ENCODE measurements around the gene DDR1.
A peak's percentile ranks its signal among the peaks of the same experiment; 100 is the strongest.

Gene DDR1

DNA sequence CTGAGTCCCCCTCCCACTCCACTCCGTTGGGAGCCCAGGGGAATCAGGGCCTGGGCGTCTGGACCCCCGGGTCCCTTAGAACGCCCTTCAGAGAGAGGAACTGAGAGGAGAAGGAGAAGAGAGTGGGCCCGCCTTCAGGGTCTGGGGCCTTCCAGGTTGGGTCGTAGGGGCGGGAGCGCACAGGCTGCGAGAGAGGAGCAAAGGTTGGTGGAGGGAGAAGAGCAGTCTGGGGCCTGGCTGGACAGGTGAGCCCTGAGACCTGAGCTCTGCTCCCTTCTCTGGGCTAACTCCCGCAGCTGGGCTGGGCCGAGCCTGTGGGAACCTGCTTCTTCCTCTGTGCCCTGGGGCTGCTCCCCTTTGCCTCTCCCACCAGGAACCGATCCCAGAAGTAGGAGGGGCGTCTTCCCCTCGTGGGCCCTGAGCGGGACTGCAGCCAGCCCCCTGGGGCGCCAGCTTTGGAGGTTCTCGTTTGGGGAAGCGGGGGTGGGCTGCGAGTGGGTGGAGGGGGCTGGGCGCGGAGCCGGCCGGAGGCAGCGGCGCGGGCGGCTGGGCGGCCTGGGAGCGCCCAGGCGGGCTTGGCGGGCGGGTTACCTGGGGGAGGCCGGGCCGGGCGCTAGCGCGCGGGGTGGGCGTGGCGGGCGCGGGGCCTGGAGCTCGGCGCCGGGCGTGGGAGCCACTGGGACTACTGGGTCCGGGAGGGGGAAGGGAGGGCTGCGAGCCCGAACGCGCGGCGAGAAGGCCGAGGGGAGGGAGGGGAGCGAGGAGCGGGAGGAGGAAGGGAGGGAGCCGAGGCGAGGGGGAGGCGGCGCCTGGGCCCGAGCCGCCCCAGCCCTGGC lies at the start of gene DDR1:
TSS of gene DDR1 (plus strand) at position 835 of the 836 bp plus-strand sequence. CDS start 4,211 bp downstream, outside the sequence.
- TF ChIP-seq ELF4 (IDR thresholded peaks at IDR 0.05) (no peak), ZNF384 (IDR thresholded peaks at IDR 0.05) (no peak), SUZ12 (IDR thresholded peaks at IDR 0.05) (no peak), HDGF (IDR thresholded peaks at IDR 0.05; ENCODE audit: borderline replicate concordance) (no peak), BHLHE40 (IDR thresholded peaks at IDR 0.05; ENCODE audit: borderline replicate concordance) (no peak), NFRKB (IDR thresholded peaks at IDR 0.05) (no peak), SP1 (IDR thresholded peaks at IDR 0.05) (no peak), PKNOX1 (IDR thresholded peaks at IDR 0.05) (no peak), FOXK2 (IDR thresholded peaks at IDR 0.05) (no peak), LEF1 (IDR thresholded peaks at IDR 0.05; ENCODE audit: borderline replicate concordance) (no peak), FOXA1 (IDR thresholded peaks at IDR 0.05) (no peak), FOXM1 (IDR thresholded peaks at IDR 0.05; ENCODE audit: borderline replicate concordance) (no peak), TARDBP (IDR thresholded peaks at IDR 0.05) (no peak), ARNT (IDR thresholded peaks at IDR 0.05) (no peak), L3MBTL2 (conservative IDR thresholded peaks at IDR 0.05) (no peak), CTBP1 (IDR thresholded peaks at IDR 0.05; ENCODE audit: borderline replicate concordance) (no peak)
- peak; percentile 61 for DNase-seq (ENCODE audit: extremely low spot score)
- ChIA-PET CTCF (interaction anchor here (0.9 to 1.6 kb wide), 4 partner anchors 54 to 212 kb away, joined by 3 to 5 read pairs (median 4); partner anchors contain the start of gene DHX16), POLR2A (interaction anchor here (0.7 to 2.1 kb wide), 9 partner anchors 20 to 268 kb away, joined by 3 to 10 read pairs (median 4); partner anchors contain the start of genes GTF2H4 and VARS2)

DNA sequence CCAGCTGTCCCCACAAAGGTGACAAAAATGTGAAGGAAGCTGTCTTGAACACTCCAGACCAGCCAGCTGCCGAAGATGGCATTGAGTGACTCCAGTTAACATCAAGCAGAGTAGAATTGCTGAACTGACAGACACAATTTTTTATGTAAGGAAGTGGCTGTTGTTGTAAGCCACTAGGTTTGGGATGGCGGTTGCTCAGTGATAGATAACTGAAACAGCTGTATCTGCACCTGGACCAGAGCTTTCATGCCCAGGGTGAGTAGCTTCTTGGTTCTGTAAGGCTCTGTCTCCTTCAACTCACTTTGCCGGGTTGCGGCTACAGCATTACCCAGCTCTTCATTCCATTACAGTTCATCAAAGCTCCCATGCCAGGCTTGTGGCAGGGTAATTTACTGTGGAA lies 49.7 kb upstream of the DDR1 start:
- POLR2A ChIA-PET = interaction anchor here (0.8 kb wide), 1 partner anchor 252 kb away, joined by 3 read pairs; no protein-coding TSS in a partner anchor
- TF ChIP-seq FOXA1 (IDR thresholded peaks at IDR 0.05) (no peak), PKNOX1 (IDR thresholded peaks at IDR 0.05) (no peak), ELF4 (IDR thresholded peaks at IDR 0.05) (no peak), SUZ12 (IDR thresholded peaks at IDR 0.05) (no peak), CTBP1 (IDR thresholded peaks at IDR 0.05; ENCODE audit: borderline replicate concordance) (no peak), NFRKB (IDR thresholded peaks at IDR 0.05) (no peak), LEF1 (IDR thresholded peaks at IDR 0.05; ENCODE audit: borderline replicate concordance) (no peak), ARNT (IDR thresholded peaks at IDR 0.05) (no peak), BHLHE40 (IDR thresholded peaks at IDR 0.05; ENCODE audit: borderline replicate concordance) (no peak), ZNF384 (IDR thresholded peaks at IDR 0.05) (no peak), FOXK2 (IDR thresholded peaks at IDR 0.05) (no peak), SP1 (IDR thresholded peaks at IDR 0.05) (no peak), TARDBP (IDR thresholded peaks at IDR 0.05) (no peak)
- CTCF ChIA-PET = interaction anchor here (0.7 kb wide), 1 partner anchor 12 kb away, joined by 3 read pairs; no protein-coding TSS in a partner anchor
- no peak for DNase-seq (ENCODE audit: extremely low spot score)

DNA sequence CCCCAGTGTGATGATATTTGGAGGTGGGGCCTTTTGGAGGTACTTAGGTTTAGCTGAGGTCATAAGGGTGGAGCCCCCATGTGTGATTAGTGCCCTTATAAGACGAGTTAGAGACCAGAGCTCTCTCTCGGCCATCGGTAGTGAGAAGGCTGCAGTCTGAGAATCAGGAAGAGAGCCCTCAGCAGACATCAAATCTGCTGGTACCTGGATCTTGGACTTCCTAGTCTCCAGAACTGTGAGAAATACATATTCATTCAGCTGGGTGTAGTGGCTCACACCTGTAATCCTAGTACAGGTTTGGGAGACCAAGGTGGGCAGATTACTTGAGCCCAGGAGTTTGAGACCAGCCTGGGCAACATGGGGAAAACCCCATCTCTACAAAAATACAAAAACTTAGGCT lies 48.7 kb upstream of the DDR1 start:
- ChIA-PET POLR2A (no interaction called here), CTCF (no interaction called here)
- no peak for DNase-seq (ENCODE audit: extremely low spot score)
- TF ChIP-seq L3MBTL2 (conservative IDR thresholded peaks at IDR 0.05) (no peak), TARDBP (IDR thresholded peaks at IDR 0.05) (no peak), FOXM1 (IDR thresholded peaks at IDR 0.05; ENCODE audit: borderline replicate concordance) (no peak), SUZ12 (IDR thresholded peaks at IDR 0.05) (no peak), SP1 (IDR thresholded peaks at IDR 0.05) (no peak), ELF4 (IDR thresholded peaks at IDR 0.05) (no peak), ZNF384 (IDR thresholded peaks at IDR 0.05) (no peak), CTBP1 (IDR thresholded peaks at IDR 0.05; ENCODE audit: borderline replicate concordance) (no peak), FOXK2 (IDR thresholded peaks at IDR 0.05) (no peak), ARNT (IDR thresholded peaks at IDR 0.05) (no peak), PKNOX1 (IDR thresholded peaks at IDR 0.05) (no peak), HDGF (IDR thresholded peaks at IDR 0.05; ENCODE audit: borderline replicate concordance) (no peak), FOXA1 (IDR thresholded peaks at IDR 0.05) (no peak), BHLHE40 (IDR thresholded peaks at IDR 0.05; ENCODE audit: borderline replicate concordance) (no peak), LEF1 (IDR thresholded peaks at IDR 0.05; ENCODE audit: borderline replicate concordance) (no peak), NFRKB (IDR thresholded peaks at IDR 0.05) (no peak)

GRCh38 chr6:30836431-30836866 lies 47.9 kb upstream of the DDR1 start:
- no peak for DNase-seq (ENCODE audit: extremely low spot score)
- TF ChIP-seq LEF1 (IDR thresholded peaks at IDR 0.05; ENCODE audit: borderline replicate concordance) (no peak), BHLHE40 (IDR thresholded peaks at IDR 0.05; ENCODE audit: borderline replicate concordance) (no peak), TARDBP (IDR thresholded peaks at IDR 0.05) (no peak), ZNF384 (IDR thresholded peaks at IDR 0.05) (no peak), CTBP1 (IDR thresholded peaks at IDR 0.05; ENCODE audit: borderline replicate concordance) (no peak), PKNOX1 (IDR thresholded peaks at IDR 0.05) (no peak), ELF4 (IDR thresholded peaks at IDR 0.05) (no peak), SP1 (IDR thresholded peaks at IDR 0.05) (no peak), FOXA1 (IDR thresholded peaks at IDR 0.05) (no peak)
- POLR2A ChIA-PET = no interaction called here
- CTCF ChIA-PET = interaction anchor here (0.7 to 1.2 kb wide), 2 partner anchors 9 to 251 kb away, joined by 3 to 5 read pairs; no protein-coding TSS in a partner anchor

GRCh38 chr6:30836957-30837356 lies 47.4 kb upstream of the DDR1 start:
- TF ChIP-seq SP1 (IDR thresholded peaks at IDR 0.05) = no peak
- no peak for TF ChIP-seq SUZ12 (IDR thresholded peaks at IDR 0.05)
- no peak for TF ChIP-seq ZNF384 (IDR thresholded peaks at IDR 0.05)
- TF ChIP-seq ARNT (IDR thresholded peaks at IDR 0.05) = no peak
- no peak for TF ChIP-seq CTBP1 (IDR thresholded peaks at IDR 0.05; ENCODE audit: borderline replicate concordance)
- no peak for TF ChIP-seq BHLHE40 (IDR thresholded peaks at IDR 0.05; ENCODE audit: borderline replicate concordance)
- no peak for TF ChIP-seq PKNOX1 (IDR thresholded peaks at IDR 0.05)
- TF ChIP-seq LEF1 (IDR thresholded peaks at IDR 0.05; ENCODE audit: borderline replicate concordance) = no peak
- TF ChIP-seq FOXM1 (IDR thresholded peaks at IDR 0.05; ENCODE audit: borderline replicate concordance) = no peak
- TF ChIP-seq FOXK2 (IDR thresholded peaks at IDR 0.05) = no peak
- no peak for TF ChIP-seq L3MBTL2 (conservative IDR thresholded peaks at IDR 0.05)
- TF ChIP-seq HDGF (IDR thresholded peaks at IDR 0.05; ENCODE audit: borderline replicate concordance) = no peak
- TF ChIP-seq NFRKB (IDR thresholded peaks at IDR 0.05) = no peak
- TF ChIP-seq ELF4 (IDR thresholded peaks at IDR 0.05) = no peak
- no peak for TF ChIP-seq FOXA1 (IDR thresholded peaks at IDR 0.05)
- no peak for TF ChIP-seq TARDBP (IDR thresholded peaks at IDR 0.05)
- CTCF ChIA-PET = interaction anchor here (1.0 to 1.2 kb wide), 2 partner anchors 243 to 250 kb away, joined by 3 read pairs; no protein-coding TSS in a partner anchor
- no peak for DNase-seq (ENCODE audit: extremely low spot score)
- POLR2A ChIA-PET = no interaction called here
